ENCODE results near the gene ASTN2.

- TF ChIP-seq POLR2A (IDR thresholded peaks at IDR 0.05; ENCODE audit: low read length) (no peak), GATA1 (IDR thresholded peaks at IDR 0.05; ENCODE audit: low read depth, low read length) (no peak)
These were observed 311.3 kb downstream of the ASTN2 start for GRCh38 chr9:117103438-117104110.

All from erythroblast (primary cell).